Pancreas (tissue), 10 donors: ENCODE results near the gene KRT84. TPM values are rescaled to one million over a fixed set of nuclear protein-coding genes. Genes with fewer than 3 reads are reported as not detected.

Experiments
- ATAC-seq, 4 donors: fragments of 200-7000 bp; cut with Tn5 transposase; one replicate each; pipeline versions ENCODE4 v1.8.0 to v1.9.1; 2020; ENCODE audit warnings: mild to moderate bottlenecking in 4 of 4, moderate library complexity in 4 of 4
- DNase-seq, 6 donors: peaks; one replicate each; pipeline ENCODE4 v3.0.0-alpha.2; 2020
- FAIRE-seq: peaks from 2 replicates; lab custom pipeline; 2012; peaks lifted over from hg19 to GRCh38; lab: Jason Lieb, UNC
- H3K27ac ChIP-seq, 4 donors: fragments of 200-600 bp; sonication (generic); 1 replicate in 3 of 4; 2 replicates in 1 of 4; pipeline versions ENCODE4 v1.5.0 to v1.8.0; 2020
- H3K27me3 ChIP-seq, 4 donors: fragments of 200-600 bp; one replicate each; pipeline ENCODE4 v1.8.0; 2021
- H3K36me3 ChIP-seq, 3 donors: fragments of 200-600 bp; sonication (generic) in 1 of 3; one replicate each; pipeline versions ENCODE4 v1.5.0 to v1.8.0; 2020 to 2021
- H3K4me1 ChIP-seq, 3 donors: fragments of 200-600 bp; one replicate each; pipeline ENCODE4 v1.8.0; 2021
- H3K4me3 ChIP-seq, 4 donors: fragments of 200-600 bp; sonication (generic) in 2 of 4; one replicate each; pipeline versions ENCODE4 v1.5.0 to v1.8.0; 2020 to 2021
- H3K9me3 ChIP-seq, 4 donors: fragments of 200-600 bp; one replicate each; pipeline ENCODE4 v1.8.0; 2021
- CTCF ChIP-seq, 4 donors: fragments of 200-600 bp; sonication (generic) in 3 of 4; IDR thresholded peaks; one replicate each; pipeline versions ENCODE4 v1.5.0 to v1.8.0; 2021; ENCODE audit warnings: antibody characterized with exemption in 4 of 4
- WGBS, 2 donors: extraction: QIAGEN DNeasy Blood & Tissue Kit; methylation state at CpG; one replicate each; pipeline ENCODE4 v1.1.7; 2013; 5-methylcytosine and 5-hydroxymethylcytosine counted together
- intact Hi-C, 3 donors: fragments of 100-400 bp; cut with DNase I; formaldehyde crosslinking; loops; one replicate each; pipeline versions ENCODE4 v1.11.1 to v1.14.2; 2022
- polyA plus RNA-seq, 2 donors: library from polyadenylated mRNA; stranded (reverse); fragments of 200-250 nt; gene quantifications; one replicate each; pipeline ENCODE4 v1.2.3, GENCODE V29; 2013
- total RNA-seq, 6 donors: library from RNA; stranded (reverse); fragmentation: NEBNext Ultra II Directional in 4 of 6; extraction: Animal tissue kit (Norgen Biotek cat#: 25700) in 4 of 6; gene quantifications; one replicate each; pipeline versions ENCODE4 v1.2.1 to v1.2.4, GENCODE V29; 2021 to 2023
- donor health status: healthy with polysubstance abuse.
- donor health status: DM: no; HTN: no; CAD: no; lungs with moderate emphysema.
- donor health status: DM: no; HTN: no; CAD: no.
- donor health status: control.
- donor health status: control.
- donor health status: Bipolar disorder and iron deficiency.
- donor health status: DM: yes; HTN: yes; CAD: no.
- donor health status: DM: no; HTN: no; CAD: no.
- donor health status: DM: no; HTN: no; CAD: no.
- donor health status: DM: yes; HTN: yes; CAD: no.

Gene KRT84
- total and polyA plus RNA-seq, 8 donors = not detected

GRCh38 chr12:52343550-52343949, 41.9 kb downstream of the KRT84 start:
- DNase-seq = no peak

GRCh38 chr12:52342781-52343490, 42.5 kb downstream of the KRT84 start:
- Histone ChIP-seq H3K4me1 (peaks cover 14 to 18% (median 16%) of the 10 kb centered on the region in 3 donors), H3K9me3 (no peaks in the 10 kb centered on the region), H3K27ac (no peak overlapping the region), H3K4me3 (no peak overlapping the region), H3K36me3 (no peaks in the 10 kb centered on the region), H3K27me3 (no peaks in the 10 kb centered on the region)
- DNase-seq = no peak
- ATAC-seq = no peak
- 90 to 91% methylated on average over 2 of the region's 2 CpGs for WGBS, 2 donors
- FAIRE-seq = no peak
- intact Hi-C loops = no loop called here
- TF ChIP-seq CTCF (IDR thresholded peaks at IDR 0.05) = no peak

More at GRCh38 chr12:52343550-52343949, 41.9 kb downstream of the KRT84 start:
- Histone ChIP-seq H3K4me1 (peaks cover 18 to 22% (median 19%) of the 10 kb centered on the region in 3 donors), H3K36me3 (no peaks in the 10 kb centered on the region), H3K4me3 (no peak overlapping the region), H3K27ac (no peak overlapping the region), H3K27me3 (no peaks in the 10 kb centered on the region), H3K9me3 (no peaks in the 10 kb centered on the region)
- 69 to 95% methylated on average over 2 of the region's 2 CpGs for WGBS, 2 donors
- no peak for FAIRE-seq
- no peak for ATAC-seq
- no peak for TF ChIP-seq CTCF (IDR thresholded peaks at IDR 0.05)
- intact Hi-C loops = no loop called here

GRCh38 chr12:52341066-52341580, 44.3 kb downstream of the KRT84 start:
- ATAC-seq (no peak), FAIRE-seq (no peak), DNase-seq (no peak)
- Histone ChIP-seq H3K36me3 (no peaks in the 10 kb centered on the region), H3K4me3 (no peak overlapping the region), H3K27me3 (no peaks in the 10 kb centered on the region), H3K27ac (no peak overlapping the region), H3K9me3 (no peaks in the 10 kb centered on the region), H3K4me1 (peaks cover 4 to 11% (median 5%) of the 10 kb centered on the region in 3 donors)
- no peak for TF ChIP-seq CTCF (IDR thresholded peaks at IDR 0.05)
- intact Hi-C loops = no loop called here
- WGBS, 2 donors = 92 to 97% methylated on average over 14 of the region's 14 CpGs

- FAIRE-seq (no peak), DNase-seq (no peak), ATAC-seq (no peak)
- TF ChIP-seq CTCF (IDR thresholded peaks at IDR 0.05) = no peak
- Histone ChIP-seq H3K4me3 (no peak overlapping the region), H3K4me1 (no peaks in the 10 kb centered on the region), H3K27me3 (no peaks in the 10 kb centered on the region), H3K36me3 (no peaks in the 10 kb centered on the region), H3K27ac (no peak overlapping the region), H3K9me3 (no peaks in the 10 kb centered on the region)
- intact Hi-C loops = no loop called here
- WGBS, 2 donors = 84 to 86% methylated on average over 10 of the region's 10 CpGs
These were observed 47.1 kb downstream of the KRT84 start for GRCh38 chr12:52338241-52338960.
